ENCODE measurements around the gene PARVA. TPM values are rescaled to one million over a fixed set of nuclear protein-coding genes. Genes with fewer than 3 reads are reported as not detected.

The PARVA gene
- total and polyA plus RNA-seq, 8 donors = 18.8 to 116 (median 43.0) TPM

- Histone ChIP-seq H3K4me1 (peaks cover 25 to 82% (median 57%) of the 10 kb centered on the region in 4 donors), H3K36me3 (no peaks in the 10 kb centered on the region), H3K27ac (peak overlapping the region in 4 of 5 donors; percentile 70 to 97 (median 76)), H3K27me3 (no peaks in the 10 kb centered on the region), H3K9me3 (no peaks in the 10 kb centered on the region), H3K4me3 (no peak overlapping the region)
- peak in 2 of 3 donors; percentile 11 to 59 for TF ChIP-seq POLR2AphosphoS5 (IDR thresholded peaks at IDR 0.05)
- TF ChIP-seq, protein P1, sequence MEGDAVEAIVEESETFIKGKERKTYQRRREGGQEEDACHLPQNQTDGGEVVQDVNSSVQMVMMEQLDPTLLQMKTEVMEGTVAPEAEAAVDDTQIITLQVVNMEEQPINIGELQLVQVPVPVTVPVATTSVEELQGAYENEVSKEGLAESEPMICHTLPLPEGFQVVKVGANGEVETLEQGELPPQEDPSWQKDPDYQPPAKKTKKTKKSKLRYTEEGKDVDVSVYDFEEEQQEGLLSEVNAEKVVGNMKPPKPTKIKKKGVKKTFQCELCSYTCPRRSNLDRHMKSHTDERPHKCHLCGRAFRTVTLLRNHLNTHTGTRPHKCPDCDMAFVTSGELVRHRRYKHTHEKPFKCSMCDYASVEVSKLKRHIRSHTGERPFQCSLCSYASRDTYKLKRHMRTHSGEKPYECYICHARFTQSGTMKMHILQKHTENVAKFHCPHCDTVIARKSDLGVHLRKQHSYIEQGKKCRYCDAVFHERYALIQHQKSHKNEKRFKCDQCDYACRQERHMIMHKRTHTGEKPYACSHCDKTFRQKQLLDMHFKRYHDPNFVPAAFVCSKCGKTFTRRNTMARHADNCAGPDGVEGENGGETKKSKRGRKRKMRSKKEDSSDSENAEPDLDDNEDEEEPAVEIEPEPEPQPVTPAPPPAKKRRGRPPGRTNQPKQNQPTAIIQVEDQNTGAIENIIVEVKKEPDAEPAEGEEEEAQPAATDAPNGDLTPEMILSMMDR (IDR thresholded peaks at IDR 0.05) = no peak
- intact Hi-C loops (cut with DNase I; ENCODE audit: low total_unique reads) = no loop called here
- WGBS, 5 donors = 30 to 62% (median 45%) methylated on average over 8 of the region's 8 CpGs
- peak in 1 of 2 donors; percentile 70 for DNase-seq
These were observed 25.3 kb downstream of the PARVA start for GRCh38 chr11:12402691-12403120.

DNA sequence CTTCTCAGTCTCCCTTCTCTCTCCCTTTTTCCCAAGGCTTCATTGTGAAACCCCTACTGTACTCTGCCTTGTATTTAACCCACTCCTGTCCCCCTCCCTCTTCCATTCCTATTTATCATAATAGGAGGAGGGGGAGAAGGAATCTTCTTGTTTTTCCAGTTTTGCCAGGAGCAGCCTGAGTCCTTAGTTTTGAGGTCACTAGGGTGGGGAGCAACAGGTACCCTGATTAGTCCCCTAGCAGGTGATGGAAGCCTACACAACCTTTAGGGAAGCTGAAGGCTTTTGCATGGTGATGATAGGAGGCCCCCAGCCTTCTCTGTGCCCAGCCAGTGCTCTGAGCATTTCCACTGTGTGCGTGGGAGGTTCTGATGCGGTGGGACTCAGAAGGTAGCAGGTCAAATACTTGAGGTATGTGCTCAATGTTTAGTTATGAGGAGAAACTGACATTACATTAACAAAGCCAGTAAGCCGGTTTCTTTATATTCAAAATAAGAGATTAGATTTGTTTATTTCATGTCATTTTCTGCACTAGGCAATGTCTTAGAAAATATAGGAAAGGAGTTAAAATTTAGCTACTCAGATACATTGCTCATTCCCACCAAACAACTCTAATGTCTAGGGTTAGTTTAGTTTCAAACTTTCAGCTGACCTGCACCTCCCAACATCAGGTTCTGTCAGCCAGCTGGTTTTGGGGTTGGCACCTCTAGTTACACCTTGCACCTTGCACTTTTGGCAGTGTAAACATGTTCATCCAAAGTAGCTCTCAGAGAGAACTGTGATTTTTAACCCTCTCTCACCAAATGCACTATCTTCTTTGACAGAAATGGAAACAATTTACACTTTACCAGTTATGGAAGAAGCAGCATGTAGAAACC is 26.0 kb downstream of the PARVA start:
- no peak for DNase-seq
- WGBS, 5 donors = 38 to 55% (median 51%) methylated on average over 3 of the region's 3 CpGs

GRCh38 chr11:12403997-12404350 is 26.6 kb downstream of the PARVA start:
- H3K36me3 ChIP-seq = no peaks in the 10 kb centered on the region
- H3K27ac ChIP-seq = peak overlapping the region in 4 of 5 donors; percentile 70 to 97 (median 76)
- no peaks in the 10 kb centered on the region for H3K27me3 ChIP-seq
- H3K9me3 ChIP-seq = no peaks in the 10 kb centered on the region
- TF ChIP-seq POLR2A (IDR thresholded peaks at IDR 0.05) = no peak
- TF ChIP-seq POLR2AphosphoS5 (IDR thresholded peaks at IDR 0.05) = no peak
- TF ChIP-seq, protein P1 (IDR thresholded peaks at IDR 0.05) = no peak
- no peak for TF ChIP-seq EP300 (IDR thresholded peaks at IDR 0.05)
- DNase-seq = no peak
- H3K4me1 ChIP-seq = peaks cover 25 to 84% (median 55%) of the 10 kb centered on the region in 4 donors
- WGBS, 5 donors = 15 to 33% (median 28%) methylated on average over 2 of the region's 2 CpGs
- intact Hi-C loops (cut with DNase I; ENCODE audit: low total_unique reads) = no loop called here
- no peak overlapping the region for H3K4me3 ChIP-seq

More for the DNA sequence above, 26.0 kb downstream of the PARVA start:
- no peaks in the 10 kb centered on the region for H3K36me3 ChIP-seq
- peaks cover 25 to 84% (median 55%) of the 10 kb centered on the region in 4 donors for H3K4me1 ChIP-seq
- H3K4me3 ChIP-seq = no peak overlapping the region
- no peaks in the 10 kb centered on the region for H3K9me3 ChIP-seq
- TF ChIP-seq POLR2A (IDR thresholded peaks at IDR 0.05) = no peak
- no peak for TF ChIP-seq EP300 (IDR thresholded peaks at IDR 0.05)
- no peak for TF ChIP-seq POLR2AphosphoS5 (IDR thresholded peaks at IDR 0.05)
- TF ChIP-seq, protein P1 (IDR thresholded peaks at IDR 0.05) = no peak
- peak overlapping the region in 4 of 5 donors; percentile 70 to 97 (median 76) for H3K27ac ChIP-seq
- intact Hi-C loops (cut with DNase I; ENCODE audit: low total_unique reads) = no loop called here
- H3K27me3 ChIP-seq = no peaks in the 10 kb centered on the region

DNA sequence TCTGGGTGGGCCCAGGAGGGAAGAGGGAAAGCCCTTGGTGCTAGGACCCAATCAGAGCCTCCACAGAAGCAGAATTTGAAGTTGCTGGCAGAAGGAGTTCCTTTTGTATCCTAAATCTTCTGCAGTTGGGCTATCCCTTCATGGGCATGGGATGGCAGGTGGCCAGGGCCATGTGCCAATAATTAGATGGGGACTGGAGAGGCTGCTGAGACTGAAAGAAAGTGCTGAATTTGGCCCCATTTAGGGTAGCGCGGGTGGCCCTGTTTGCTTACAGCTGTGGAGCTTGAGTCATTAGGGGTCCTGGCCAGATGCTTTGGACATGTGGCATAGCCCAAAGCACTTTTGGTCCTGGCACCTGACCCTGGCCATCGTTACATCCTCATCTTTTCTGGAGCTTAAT is 27.1 kb downstream of the PARVA start:
- H3K4me1 ChIP-seq = peaks cover 25 to 84% (median 57%) of the 10 kb centered on the region in 4 donors
- WGBS, 5 donors = 57 to 85% (median 80%) methylated on average over 3 of the region's 3 CpGs
- no peaks in the 10 kb centered on the region for H3K36me3 ChIP-seq
- no peaks in the 10 kb centered on the region for H3K27me3 ChIP-seq
- no peak overlapping the region for H3K4me3 ChIP-seq
- TF ChIP-seq, protein P1 (IDR thresholded peaks at IDR 0.05) = no peak
- no peak for TF ChIP-seq POLR2A (IDR thresholded peaks at IDR 0.05)
- H3K27ac ChIP-seq = peak overlapping the region in 4 of 5 donors; percentile 70 to 97 (median 76)
- peak in 1 of 2 donors; percentile 62 for DNase-seq
- intact Hi-C loops (cut with DNase I; ENCODE audit: low total_unique reads) = no loop called here
- H3K9me3 ChIP-seq = no peaks in the 10 kb centered on the region

All from stomach (tissue), 9 donors.